Stimulated activated CD4-positive, alpha-beta T cell treated with anti-CD3 and anti-CD28 coated beads, Interleukin-12 subunit alpha, Interleukin-12 subunit beta, amount 100 ng/mL, for 24 hours (primary cell): Measurements from ENCODE around the gene SRMS.
A peak's percentile ranks its signal among the peaks of the same experiment; 100 is the strongest.

Source experiments
- DNase-seq, 2 experiments: peaks; one replicate each; pipeline ENCODE4 v3.0.0-alpha.2; 2020; ENCODE audit warnings: low read depth in 2 of 2

SRMS gene

DNA sequence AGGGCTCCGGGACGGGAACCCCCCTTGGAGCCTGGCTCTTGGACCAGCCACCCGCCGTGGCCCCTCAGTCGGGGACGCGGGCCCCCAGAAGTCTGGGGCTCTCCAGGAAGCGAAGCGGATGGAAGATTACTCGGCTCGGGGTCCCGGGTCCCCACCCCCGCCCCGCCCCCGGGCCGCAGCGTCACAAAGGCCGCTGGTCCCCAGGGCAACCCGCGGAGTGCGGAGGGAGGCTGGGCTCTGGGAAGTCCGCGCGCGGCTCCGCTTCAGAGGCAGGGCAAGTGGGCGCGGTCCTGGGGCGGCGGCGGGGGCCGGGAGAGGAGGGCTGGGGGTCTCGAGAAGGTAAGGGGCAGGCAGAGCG, 6.4 kb upstream of the SRMS start, which contains the start of gene FNDC11:
FNDC11 (plus strand) TSS at position 227 of the 358 bp plus-strand sequence. CDS start 1,505 bp downstream, outside the sequence.
- no peak for DNase-seq

DNA sequence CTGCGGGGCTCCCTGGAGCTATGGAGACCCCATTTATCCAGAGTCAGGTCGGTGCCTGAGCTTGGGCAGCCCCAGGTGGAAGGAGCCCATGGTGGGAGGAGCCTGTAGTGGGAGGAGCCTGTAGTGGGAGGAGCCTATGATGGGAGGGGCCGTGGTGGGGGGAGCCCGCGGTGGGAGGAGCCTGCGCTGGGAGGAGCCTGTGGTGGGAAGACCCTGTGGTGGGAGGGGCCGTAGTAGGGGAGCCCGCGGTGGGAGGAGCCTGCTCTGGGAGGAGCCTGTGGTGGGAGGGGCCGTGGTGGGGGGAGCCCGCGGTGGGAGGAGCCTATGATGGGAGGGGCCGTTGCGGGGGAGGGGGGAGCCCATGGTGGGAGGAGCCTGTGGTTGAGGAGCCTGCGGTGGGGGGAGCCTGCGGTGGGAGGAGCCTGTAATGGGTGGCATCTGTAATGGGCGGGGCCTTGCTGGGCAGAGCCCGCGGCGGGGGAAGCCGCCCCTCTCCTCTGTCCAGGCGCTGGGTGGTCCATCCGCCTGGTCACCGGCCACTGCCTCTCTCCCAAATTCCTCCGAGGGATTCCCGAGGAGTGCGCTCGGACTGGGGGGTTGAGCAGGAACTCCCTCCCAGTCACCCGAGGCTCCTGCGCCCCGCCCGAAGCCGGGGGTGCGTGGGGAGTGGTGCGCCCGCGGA, 5.8 kb upstream of the SRMS start:
- DNase-seq, result peak; percentile 73 to 76

- no peak for DNase-seq
Observed at GRCh38 chr20:63552481-63553249, 5.1 kb upstream of the SRMS start.

GRCh38 chr20:63551068-63551467, 3.5 kb upstream of the SRMS start:
- no peak for DNase-seq

GRCh38 chr20:63549679-63550282, 2.2 kb upstream of the SRMS start:
- no peak for DNase-seq

DNA sequence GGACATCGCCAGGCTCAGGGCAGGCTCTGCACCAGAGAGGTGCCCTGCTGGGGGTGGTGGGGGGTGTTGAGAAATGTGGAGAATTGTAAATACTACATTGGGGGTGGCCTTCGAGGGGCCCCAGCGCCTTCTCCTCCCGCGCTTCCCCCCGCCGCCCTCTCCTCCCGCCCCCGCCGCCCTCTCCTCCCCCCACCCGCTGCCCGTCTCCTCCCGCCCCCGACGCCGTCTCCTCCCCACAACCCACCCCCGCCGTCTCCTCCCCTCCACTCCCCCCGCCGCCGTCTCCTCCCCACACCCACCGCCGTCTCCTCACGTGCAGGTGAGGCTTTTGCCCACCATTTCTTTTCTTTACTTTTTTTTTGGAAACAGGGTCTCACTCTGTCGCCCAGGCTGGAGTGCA, 1.5 kb upstream of the SRMS start:
- DNase-seq, result no peak

- no peak for DNase-seq
Observed at GRCh38 chr20:63548542-63548941, 993 bp upstream of the SRMS start.

- no peak for DNase-seq
Observed at GRCh38 chr20:63546956-63547724, 409 bp downstream of the SRMS start.

DNA sequence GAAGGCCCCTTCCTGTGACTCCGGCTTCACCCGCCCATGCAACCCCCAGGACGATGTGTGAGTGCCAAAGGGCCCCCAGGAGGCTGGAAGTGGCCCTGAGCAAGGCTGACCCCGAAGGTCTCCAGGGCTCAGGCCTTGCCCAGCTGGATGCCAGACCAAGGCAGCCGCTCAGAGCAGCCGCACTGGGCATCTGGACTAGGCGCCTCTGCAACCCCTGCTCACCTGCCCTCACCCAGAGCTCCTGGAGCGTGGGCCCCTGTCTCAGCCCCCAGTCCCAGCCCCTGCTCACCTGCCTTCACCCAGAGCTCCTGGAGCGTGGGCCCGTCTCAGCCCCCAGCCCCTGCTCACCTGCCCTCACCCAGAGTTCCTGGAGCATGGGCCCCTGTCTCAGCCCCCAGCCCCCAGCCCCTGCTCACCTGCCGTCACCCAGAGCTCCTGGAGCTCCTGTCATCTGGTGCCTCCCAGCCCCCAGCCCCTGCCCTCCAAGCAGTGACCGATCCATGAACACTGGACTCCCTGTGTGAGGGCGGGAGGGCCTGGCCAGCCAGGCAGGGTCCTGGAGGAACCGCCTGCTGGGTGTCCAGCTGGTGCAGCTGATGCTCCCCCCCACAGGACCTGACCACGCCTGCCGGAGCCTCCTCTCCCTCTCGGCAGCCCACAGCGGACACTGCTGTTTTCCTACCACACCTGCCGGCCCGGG, 1.1 kb downstream of the SRMS start:
- DNase-seq, result no peak

DNA sequence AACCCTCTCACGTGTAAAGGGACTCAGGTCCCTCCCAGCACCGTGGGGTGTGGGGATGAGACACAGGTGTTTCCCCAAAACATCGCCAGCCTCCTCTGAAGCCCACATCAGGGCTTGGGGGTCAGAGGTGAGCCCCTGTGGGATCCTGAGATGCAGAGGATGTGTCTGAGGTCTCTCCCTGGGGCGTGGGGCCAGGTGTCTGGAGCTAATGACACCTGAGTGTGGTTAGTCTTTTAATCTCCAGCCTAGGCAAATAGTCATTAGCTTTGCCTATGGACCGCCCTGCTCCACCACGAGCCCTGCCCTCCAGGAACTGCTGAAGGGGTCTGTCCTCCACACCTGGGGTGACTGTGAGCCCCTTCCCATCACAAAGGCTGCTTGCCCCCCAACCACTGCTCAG, 1.7 kb downstream of the SRMS start:
- DNase-seq, result no peak

- no peak for DNase-seq
Observed at GRCh38 chr20:63544958-63545516, 2.5 kb downstream of the SRMS start.

GRCh38 chr20:63544241-63544957, 3.1 kb downstream of the SRMS start:
- DNase-seq, result no peak

DNA sequence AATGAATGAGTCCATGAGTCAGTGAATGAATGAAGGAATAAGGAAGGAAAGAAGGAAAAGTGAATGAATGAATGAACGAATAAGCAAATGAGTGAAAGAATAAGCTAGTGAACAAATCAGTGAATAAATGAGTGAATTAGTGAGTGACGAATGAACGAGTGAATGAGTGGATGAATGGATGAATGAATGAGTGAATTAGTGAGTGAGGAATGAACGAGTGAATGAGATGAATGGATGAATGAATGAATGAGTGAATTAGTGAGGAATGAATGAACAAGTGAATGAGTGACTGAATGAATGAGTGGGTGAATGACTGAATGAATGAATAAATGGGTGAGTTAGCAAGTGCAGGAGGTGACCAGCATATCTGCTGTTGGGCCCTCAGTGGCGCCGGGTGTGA, 3.8 kb downstream of the SRMS start:
- DNase-seq, result no peak

DNA sequence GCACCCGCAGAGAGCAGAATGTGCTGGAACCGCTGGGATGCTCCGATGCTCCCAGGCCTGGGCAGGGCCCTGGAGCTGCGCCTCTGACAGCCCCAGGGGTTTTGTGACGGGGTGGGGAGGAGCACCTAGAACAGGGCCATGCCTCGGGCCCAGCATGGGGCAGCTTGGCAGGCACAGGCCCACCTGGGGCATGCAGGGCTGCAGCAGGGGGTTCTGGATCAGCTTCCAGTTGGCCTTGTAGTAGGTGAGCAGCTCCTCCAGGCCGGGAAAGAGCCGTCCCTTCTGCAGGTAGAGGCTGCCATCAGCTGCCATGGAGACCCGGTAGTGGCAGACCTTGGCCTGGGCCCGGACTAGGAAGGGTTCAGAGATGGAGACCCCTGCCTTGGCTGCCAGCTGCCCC, 4.4 kb downstream of the SRMS start:
- no peak for DNase-seq

DNA sequence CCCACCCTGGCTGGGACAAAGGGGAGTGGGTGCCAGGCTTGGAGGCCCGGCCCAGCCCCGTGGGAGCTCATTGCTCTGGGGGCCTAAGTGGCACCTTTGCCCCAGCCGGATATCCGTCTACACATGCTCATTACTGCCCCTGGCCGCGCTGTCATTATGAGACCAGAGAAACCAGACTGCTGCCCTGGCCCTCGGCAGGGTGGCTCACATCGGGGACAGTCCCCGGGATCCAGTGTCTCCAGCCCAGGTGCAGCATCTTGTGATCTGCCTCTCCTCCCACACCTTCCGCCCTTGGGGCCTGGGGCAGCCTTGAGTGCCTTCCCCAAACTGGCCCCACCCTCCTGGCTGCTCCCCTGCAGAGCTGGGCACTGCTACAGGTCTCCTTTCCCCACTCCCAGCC, 4.9 kb downstream of the SRMS start:
- DNase-seq, result no peak

DNA sequence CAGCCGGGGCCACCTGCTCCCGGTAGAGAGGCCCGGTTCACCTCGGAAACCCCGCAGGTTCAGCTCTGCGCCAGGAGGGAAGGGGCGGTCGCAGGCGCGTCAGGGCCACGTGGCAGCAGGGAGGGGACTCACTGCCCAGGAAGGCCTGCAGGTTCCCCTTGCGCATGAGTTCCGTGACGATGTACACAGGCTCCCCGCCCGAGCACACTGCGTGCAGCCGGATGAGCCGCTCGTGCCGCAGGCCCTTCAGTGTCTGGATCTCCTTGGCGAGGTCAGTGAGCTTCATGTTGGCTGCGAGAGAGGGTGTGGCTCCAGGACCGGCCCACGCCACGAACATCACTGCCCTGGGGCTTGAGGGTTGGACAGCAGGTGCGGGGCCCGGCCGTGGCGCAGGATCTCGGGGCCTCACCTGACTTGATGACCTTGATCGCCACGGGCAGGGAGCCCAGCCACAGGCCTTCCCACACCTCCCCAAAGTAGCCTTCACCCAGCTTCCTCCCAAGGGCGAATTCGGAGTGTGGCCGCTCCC, 5.5 kb downstream of the SRMS start:
- no peak for DNase-seq

DNA sequence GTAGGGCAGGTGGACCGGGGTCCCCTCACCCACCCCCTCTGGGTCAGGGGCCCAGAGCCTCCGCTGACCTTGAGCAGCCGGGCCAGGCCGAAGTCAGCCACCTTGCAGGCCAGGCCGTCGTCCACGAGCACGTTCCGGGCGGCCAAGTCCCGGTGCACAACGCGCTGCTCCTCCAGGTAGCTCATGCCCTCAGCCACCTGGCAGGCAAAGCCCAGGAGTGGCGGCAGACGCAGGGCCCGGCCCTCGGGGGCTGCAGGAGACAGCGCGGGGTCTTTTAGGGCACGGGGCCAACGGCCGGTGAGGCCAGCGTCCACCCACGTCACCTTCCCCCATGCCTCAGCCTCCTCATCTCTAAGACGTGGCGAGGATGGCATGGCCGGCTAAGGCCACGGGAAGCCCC, 6.2 kb downstream of the SRMS start:
- DNase-seq, result no peak

GRCh38 chr20:63540417-63541186, 6.9 kb downstream of the SRMS start:
- DNase-seq, result no peak
